HCEC 1CT (cell line): ENCODE measurements around the gene CRMP1.

Experiments
- DNase-seq: peaks from one replicate; pipeline ENCODE4 v3.0.0-alpha.2; 2017

CRMP1 gene

DNA sequence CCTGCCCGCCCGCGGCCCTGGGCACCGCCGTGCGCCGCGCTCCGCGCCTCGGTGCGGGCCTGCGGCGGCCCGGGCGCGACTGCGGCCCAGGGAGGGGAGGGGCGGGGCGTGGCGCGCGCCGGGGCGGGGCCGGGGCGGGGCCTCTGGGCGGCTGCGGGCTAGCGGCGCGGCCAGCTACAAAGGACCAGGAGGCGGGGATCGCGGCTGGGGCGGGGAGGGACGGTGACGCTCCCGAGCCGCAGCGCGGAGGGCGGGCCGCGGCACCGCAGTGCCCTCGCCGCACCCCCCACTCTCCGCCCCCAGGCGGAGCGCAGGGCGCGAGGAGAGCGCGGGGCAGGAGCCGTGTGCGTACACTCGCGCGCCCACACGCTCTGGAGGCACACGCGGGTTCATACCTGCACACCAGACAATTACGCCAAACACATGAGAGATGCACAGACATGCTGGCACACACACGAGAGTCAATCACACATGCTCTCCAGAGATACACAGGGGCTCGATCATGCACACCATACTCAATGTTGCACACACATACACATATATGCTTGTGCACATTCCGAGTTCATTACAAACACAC, at the start of gene CRMP1:
Gene CRMP1 (minus strand): TSS at position 83 of the 577 bp plus-strand sequence. CDS start 117 bp downstream, outside the sequence.
- no peak for DNase-seq

DNA sequence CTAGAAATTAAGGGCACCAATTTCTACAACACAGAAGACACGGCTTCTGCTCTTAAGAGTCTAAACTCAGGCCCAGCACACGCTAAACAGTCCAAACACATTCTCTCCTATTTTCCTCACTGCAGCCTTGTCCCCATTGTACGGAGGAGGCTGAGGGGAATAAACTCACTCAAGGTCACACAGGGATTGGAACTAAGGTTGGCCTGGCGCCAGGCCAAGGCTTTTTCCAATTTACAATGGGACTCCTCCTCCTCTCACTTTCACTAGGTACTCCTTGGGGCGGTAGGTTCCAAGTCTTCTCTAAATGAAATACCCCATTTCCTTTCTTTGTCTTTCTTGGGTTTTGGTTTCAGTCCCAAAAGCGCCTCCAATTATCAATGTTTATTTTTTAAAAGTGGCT, 48.7 kb upstream of the CRMP1 start:
- DNase-seq: no peak

DNA sequence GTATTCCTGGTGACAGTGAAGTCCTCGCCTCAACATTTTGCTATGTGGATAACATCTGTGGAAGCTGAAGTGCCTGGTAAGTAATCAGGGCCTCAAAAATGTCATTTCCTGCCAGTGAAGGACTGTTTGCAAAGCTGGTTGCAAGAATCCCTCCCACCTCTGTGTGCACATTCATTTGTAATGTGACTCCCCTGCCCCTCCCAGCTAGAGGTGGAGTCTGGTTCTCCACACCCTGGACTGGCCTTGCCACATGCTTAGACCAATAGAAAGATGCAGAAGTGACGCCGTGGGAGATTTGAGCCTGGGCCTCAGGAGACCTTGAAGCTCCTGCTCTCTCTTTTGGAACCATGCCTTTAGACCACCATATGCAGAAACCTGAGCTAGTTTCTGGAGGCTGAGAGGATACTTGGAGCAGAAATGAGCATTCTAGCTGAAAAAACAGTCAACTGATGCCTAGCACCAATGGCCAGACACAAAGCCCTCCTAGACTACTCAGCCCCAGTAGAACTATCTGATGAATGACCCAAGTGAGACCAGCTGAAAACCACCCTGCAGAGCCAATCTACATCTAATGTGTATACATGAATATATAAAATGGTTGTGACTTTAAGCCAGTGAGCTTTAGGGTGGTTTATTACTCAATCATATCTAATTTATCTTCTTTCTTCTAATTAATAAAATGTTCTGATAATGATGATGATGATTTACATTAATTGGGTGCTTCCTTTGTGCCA, 47.8 kb upstream of the CRMP1 start:
- DNase-seq: no peak

DNA sequence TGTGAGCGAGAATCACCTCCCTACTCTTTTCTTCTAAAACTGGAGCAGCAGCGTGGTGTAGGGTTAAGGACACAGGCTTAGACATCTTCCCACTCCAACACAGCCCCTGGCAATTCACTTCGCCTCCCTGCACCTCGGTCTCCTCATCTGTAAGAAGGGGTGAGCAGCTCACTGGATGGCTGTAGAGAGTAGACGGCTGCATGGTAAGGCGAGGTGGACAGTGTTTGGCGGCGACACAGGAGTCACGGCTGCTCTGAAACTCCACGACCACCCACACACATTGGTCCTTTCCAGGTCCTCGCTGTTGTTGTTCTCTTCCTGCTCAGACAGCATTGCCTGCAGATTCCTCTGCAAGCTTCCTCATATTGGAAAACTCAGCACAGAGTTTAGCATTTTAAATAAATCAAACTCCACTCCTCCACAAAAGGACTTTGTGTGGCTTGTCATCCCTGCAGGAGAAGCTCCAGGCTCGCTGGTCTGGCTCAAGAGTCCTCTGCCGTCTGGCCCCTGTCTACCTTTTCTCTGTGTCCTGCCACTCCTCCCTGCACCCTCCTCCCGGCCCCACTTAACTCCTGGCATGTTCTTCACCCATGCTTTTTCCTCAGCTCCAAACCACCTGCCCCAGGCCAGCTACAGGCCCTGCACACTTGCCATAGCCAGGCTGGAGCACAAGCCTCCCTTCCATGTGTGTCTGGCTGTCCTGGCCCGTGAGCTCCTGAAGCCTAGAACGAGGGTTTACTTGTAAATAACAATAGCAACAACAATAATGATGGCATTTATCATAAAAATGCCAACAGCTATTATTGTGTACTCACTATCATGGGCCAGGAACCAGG, 41.3 kb upstream of the CRMP1 start:
- no peak for DNase-seq

DNA sequence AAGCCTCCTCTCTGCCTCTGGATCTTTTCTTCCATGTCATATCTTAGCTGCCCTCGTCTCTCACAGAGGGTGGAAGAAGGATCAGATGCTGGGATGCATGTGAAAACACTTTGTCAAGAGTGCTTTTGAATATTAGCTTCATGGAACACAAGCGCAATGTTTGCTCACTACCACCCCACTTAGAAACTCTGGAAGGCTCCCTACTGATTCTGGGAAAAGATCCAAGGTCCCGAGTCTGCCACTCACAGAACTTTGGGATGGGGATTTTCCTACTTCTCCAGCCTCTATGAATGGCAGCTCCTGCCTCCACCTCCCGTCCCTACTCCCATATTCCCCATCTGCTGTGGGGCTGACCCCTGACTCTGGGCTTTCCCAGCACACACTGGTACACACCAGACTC, 40.2 kb upstream of the CRMP1 start:
- no peak for DNase-seq

DNA sequence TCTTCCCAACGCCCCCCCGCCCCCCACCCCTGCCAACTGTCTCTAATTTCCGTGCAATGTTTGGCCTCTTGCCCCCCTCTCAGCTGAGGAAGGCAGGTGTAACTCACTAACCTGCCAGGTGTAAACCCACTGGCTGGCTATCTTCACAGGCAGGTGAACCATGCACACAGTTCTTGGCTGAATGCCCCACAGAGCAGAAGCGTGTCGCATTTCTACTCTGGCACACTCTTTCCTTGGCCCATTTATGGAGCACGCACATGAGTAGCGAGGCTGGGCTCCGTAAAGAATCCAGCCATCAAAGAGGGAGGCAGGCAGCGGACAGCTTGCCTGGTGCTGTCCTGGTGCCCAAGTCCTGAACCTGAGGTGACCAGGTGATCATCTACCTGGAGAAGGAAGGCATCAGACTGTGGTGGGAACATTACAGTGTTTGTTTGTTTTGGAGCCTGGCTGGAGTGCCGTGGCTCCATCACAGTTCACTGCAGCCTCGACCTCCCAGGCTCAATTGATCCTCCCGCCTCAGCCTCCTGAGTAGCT, 39.2 kb upstream of the CRMP1 start:
- DNase-seq: no peak

DNA sequence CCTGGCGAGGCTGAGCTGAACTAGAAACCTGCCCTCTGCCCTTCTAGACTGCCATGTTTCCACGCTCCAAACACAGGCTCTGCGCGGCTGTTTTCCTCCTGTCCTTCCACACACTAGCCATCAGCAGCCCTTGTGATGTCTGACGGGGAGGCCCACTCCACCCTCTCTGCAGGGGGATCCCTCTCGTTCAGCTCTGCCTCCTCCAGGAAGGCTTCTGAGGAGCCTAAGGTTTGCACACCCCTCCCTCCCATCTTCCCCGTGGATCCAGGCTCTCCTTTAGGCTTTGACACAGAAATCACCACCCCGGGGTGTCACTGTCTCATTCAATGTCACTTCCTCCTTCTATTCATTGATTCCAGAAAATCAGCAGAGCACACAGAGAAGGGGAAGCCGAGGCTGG, 38.6 kb upstream of the CRMP1 start:
- DNase-seq: no peak

DNA sequence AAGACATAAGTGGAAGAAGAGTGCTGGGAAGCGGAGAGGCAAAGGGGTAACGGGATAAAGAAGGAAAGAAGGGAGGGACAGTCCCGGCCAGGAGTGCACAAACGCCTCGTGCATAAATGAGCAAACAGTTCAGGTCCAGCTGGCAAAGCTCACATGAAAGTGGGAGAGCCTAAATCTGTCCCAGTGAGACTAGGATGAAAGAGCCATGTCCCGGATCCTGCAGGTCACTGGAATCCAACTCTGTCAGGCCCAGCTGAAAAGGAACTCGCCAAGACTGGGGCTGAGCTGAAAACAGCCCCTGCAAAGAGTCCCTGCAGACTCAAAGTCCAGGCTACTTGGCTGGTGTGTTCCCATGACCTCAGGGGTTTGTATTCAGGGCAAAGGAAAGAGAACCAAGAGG, 38.0 kb upstream of the CRMP1 start:
- no peak for DNase-seq

DNA sequence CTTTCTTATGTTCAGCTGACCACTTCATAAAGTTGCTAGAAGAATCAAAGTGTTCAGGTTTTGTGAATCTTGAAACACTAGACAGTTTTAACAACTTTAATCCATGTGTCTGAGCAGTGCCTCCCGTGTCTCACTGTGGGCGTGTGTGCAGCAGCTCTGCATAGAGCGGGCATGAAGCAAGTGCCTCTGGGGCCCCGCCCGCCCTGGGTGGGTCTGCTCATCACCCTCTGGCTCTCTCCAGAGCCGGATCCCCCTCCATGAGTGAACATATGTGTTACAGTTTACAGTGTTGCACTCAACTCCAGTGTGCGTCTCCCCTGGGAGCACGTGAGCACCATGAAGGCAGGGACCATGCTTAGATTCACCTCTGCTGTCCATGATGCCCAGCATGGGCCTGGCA, 37.6 kb upstream of the CRMP1 start:
- no peak for DNase-seq

DNA sequence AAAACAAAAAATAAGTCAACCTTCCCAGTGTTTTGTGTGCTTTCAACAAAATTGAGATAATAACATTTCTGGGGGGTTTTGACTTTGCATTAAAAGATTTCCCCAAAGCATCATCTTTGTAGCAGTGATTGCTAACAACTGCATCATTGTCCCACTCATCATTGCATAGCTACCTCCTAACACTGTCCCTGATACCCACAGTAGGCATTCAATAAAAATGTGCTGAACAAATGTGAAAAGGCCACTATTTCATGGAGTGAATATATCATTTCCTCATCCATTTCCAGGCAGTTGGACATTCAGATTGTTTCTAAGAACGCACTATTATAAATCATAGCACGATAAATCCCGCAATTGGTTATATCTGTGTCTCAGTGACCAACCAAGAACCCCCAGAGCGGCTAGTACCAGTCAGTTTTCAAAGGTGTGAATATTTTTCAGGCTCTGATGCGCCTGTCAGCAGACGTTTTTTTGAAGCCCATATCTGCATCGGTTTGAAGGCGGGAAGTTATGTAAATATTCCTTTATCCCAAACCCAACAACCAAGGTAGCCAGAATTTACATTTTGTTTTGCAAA, 36.0 kb upstream of the CRMP1 start:
- DNase-seq: no peak

DNA sequence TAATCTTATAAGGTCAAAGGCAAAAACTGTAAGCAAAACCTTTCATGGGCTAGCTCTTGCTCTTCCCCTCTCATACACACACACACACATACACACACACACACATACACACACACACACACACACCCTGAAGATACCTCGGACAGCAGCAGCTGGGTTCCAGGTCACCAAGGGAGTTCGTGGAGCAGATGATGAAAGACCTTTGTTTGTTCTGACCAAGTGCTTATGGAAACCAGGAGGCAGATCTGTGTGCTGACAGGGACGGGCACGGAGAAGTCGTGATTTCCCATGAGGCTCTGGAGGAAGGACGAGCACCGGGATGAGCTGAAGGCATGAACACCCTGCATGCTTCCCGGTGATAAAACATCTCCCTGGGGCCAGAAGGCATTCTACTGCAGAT, 35.4 kb upstream of the CRMP1 start:
- DNase-seq: no peak

DNA sequence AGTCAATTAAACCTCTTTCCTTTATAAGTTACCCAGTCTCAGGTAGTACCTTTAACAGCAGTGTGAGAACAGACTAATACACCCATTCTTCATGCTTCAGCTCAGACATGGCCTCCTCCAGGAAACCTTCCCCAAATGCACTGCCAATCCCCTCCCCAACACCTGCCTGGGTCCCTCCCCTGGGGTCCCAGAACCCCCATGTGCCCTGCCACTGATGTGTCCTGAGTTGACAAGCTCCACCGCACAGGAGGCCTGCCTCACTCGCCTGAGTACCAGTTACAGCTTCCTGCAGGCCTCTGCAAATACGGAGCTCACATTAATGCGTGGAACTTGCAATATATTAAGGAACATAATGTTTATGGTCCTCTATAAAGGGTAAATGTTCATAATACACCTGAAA, 34.9 kb upstream of the CRMP1 start:
- no peak for DNase-seq

DNA sequence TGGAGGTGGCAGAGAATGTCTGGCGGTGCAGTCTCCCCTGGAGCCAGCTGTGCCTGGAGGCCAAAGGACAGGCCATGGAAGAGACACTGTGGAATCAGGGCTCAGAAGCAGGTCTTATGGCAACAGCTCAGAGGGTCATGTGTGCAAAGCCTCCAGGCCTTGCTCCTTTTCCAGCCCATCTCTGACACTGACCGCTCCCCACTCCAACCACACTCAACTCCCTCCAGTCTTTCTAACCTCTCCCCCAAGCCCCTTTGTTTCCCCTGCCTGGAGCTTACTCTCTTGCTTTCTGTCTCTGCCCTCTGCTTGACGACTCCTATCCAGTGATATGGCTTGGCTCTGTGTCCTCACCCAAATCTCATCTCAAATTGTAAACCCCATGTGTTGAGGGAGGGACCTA, 34.2 kb upstream of the CRMP1 start:
- DNase-seq: no peak

DNA sequence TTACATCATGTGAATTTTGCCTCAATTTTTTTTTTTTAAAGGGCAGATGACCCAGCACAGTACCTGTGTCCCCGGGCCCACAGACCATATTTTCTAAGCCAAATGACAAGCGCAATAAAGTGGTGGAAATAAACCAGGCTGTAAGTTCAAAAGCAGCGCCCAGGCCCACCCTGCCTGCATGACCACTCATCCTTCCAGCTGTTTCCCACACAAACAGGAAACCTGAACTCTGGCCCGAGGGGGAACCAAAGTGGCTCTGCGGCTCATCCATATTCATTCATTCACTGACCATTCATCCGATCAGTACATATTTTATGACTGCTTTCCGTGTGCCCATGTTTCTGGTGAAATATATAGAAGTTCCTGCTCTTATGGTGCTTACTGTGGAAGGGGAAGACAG, 33.7 kb upstream of the CRMP1 start:
- no peak for DNase-seq

DNA sequence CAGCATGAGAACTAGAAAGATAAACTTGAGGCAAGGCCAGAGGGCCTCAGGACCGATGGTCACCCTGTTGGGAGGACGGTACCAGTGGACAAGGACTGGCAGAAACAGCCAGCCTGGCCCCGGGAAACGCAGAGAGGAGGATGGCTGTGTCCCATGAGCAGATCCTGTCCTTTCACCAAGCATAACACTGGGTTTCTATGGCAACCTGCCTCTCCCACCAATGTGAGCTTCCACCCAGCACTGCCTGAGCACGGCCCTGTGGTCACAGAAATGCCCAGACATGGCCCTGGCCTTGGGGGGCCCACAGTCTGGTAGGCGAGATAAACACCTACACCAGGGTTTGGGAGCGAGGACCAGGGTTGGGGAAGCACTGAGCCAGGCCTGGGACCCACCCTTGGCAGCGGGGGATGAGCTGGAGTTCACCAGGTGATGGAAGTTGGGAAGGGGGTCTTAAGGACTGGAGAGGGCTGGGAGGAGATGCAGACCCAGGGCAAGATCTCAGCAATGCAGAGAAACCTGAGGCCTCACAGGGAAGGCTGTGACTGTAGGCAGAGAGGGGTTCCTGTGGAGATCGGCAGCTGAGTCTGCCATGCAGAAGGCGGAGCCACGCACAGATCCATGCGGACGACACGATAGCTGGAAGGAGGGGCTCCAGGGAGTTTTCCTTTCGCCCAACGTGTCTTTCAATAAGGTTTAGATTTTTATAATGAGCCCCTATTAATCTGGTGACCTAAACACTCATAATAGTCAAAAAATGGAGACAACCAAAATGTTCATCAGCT, 32.7 kb upstream of the CRMP1 start:
- no peak for DNase-seq

DNA sequence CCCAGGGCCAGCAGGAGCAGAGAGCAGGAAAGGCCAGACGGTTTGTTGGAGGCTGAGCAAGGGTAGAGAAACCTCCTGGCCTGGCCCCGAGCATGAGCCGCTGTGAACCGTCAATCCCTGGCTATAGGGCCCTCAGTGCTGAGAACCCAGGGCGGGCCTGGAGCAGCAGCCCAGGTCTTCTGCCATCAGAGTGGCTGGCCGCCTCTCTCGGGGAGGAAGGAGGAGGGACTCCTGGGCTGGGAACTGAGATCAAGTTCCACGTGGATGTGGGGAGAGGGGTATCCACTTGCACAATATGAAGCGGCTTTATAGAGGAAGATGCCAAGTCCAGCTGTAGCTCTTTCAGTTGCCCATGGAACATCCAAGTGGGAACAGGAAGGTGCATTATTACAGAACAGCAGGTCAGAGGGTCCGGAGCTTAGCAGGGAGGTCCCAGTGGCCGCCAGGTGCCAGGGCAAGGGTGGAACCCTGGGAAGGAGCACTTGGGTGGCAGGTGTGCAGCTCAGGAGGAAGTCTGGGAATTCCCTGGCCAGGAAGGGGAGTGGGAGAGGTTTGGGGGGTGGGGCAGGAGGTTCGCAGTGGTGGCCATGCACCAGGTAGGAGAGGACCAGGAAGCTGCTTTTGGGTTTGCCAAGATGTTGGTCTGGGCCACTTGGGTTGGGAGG, 31.7 kb upstream of the CRMP1 start:
- no peak for DNase-seq

DNA sequence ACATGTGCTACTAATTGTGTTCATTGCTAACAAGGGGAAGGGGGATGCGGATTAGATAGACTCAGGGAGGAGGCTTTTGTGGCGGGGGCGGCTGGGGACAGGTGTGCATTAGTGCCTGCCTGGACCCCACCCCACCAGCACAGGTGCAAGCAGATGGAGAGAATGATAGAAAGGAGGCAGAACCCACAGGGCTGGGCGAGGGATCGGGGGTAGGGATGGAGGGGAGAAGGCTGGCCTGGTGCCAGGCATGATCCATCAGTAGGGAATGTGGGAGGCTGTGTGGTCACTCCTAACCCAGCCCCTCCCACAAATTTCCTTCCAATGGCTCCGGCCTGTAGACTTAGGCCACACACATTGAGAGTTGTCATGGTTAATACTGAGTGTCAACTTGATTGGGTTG, 30.5 kb upstream of the CRMP1 start:
- DNase-seq: no peak

DNA sequence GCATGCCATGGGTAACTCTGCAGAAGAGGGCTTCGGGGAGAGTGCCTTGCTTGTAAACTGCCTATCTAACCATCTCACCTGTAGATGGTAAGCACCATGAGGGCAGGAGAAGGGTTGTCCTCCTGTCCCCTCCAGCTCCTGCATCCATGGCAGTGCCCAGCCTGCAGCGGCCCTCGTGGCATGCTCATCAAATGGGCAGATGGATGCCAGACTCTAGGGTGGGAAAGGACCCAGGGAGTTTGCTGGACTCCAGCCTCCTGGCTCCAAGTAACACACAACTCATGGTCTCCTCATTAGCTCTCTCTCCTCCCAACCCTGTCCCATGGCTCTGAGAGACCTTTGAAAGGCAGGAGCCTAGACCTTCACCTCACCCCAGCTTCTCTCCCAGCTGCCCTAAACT, 29.7 kb upstream of the CRMP1 start:
- no peak for DNase-seq

DNA sequence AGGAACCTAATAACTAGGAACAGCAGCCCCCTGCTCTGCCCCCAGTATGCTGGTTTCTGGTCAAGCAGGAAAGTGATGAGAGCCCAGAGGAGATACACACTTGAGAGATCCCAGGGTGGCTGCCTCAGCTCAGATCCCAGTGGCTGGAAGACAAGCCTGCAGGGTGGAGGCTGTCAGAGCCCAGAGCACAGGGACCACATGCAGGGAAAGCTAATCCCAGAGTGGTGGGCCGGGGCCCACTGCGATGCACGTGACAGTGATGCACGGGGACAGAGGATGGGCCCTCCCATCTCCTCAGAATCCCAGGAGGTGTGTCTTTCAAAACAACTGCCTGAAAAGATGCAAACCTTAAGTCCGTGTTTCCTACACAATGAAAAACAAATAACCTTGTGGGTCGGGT, 29.1 kb upstream of the CRMP1 start:
- DNase-seq: no peak

DNA sequence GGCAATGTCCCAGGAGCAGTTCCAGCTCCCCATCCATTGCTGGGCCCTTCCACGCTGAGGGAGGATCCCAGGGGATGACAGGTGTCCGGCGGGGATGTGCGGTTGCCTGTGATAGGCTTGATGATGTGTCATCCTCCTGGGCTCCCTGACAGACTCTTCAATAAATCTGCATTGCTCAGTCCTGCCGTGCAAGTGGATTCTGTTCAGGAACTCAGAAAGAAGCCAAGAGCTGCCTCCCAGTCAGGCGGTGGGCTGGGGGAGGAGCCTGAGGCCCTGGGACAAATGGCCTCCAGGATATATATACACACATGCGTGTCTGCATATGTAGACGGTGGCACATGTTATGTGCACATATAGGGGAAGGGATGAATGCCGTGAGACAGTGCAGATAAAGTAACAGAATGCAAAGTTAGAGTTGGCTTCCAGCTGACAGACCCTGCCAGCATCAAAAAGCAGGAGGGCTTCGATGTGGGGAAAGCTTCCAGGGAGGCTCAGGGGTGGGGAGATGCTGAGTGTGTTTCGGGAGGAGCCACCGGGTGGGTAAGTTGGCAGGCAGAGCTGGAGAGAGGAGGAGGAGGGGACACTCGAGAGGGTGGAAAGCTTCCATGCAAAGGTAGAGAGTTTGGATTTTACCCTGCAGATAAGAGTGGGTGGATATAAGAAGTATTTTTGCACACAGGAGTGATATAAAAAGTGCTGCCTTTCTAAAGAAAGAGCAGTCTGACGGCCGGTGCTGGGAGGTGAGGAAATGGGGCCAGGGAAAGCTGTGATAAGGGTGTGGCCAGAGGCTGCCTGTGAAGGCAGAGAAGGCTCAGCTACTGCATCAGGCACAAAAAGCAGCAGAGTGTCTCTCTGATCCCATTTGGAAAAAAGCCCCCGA, 28.5 kb upstream of the CRMP1 start:
- DNase-seq: no peak

DNA sequence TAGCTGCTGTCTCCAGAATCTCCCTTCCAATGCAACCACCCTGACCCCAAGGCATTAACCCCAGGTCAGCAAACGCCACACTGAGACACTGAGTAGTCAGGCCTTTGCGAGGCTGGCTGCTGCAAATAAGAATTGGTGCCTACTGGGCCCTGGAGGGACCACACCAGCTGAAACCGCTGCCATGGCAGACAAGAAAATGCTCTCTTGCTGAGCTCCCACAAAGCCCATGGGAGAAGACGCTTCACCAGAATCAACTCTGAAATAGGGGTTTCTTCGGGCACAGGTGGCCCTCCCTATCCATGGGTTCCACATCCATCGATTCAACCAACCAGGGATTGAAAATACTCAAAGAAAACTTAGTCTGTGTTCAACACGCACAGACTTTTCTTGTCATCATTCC, 26.7 kb upstream of the CRMP1 start:
- no peak for DNase-seq
